Panc1 (cell line): ENCODE data around the gene ATP4A. TPM values are rescaled to one million over a fixed set of nuclear protein-coding genes. Genes with fewer than 3 reads are reported as not detected.

Experiments
- ATAC-seq: fragments of 200-7000 bp; cut with Tn5 transposase; 2 replicates; pipeline ENCODE4 v1.9.1; 2020; ENCODE audit warnings: mild to moderate bottlenecking, moderate library complexity
- BruUV-seq: library from RNA; stranded (reverse); fragments of 400-500 nt; replicated peaks from 2 replicates; lab custom pipeline; 2021; lab: Mats Ljungman, UMichigan
- CTCF ChIA-PET: fragments of 300-600 bp; sonication (Branson Sonifier 250); formaldehyde crosslinking; loops from one replicate; lab custom pipeline; 2022; ENCODE audit warnings: antibody characterized with exemption; lab: Charles Lee
- POLR2A ChIA-PET: fragments of 300-600 bp; sonication (Branson Sonifier 250); formaldehyde crosslinking; loops from one replicate; lab custom pipeline; 2022; ENCODE audit warnings: antibody characterized with exemption; lab: Charles Lee
- DNase-seq: peaks from one replicate; pipeline ENCODE4 v3.0.0-alpha.2; 2010; ENCODE audit warnings: low read depth, low spot score
- H3K27ac ChIP-seq: 2 replicates; pipeline ENCODE4 v1.5.1; 2011; ENCODE audit warnings: mild to moderate bottlenecking, low read length, inconsistent platforms
- H3K27me3 ChIP-seq: fragments of 200-500 bp; sonication (Bioruptor generic); 2 replicates; pipeline ENCODE4 v1.6.0; 2014; ENCODE audit warnings: low read length, inconsistent platforms; ENCODE audit not compliant: control insufficient read depth, insufficient read depth
- H3K36me3 ChIP-seq: fragments of 200-500 bp; sonication (Bioruptor generic); 2 replicates; pipeline ENCODE4 v1.5.1; 2014; ENCODE audit warnings: inconsistent platforms, mild to moderate bottlenecking, low read length, moderate library complexity; ENCODE audit not compliant: control insufficient read depth, insufficient read depth
- H3K4me1 ChIP-seq: 2 replicates; pipeline ENCODE4 v1.5.1; 2011; ENCODE audit warnings: inconsistent platforms, mild to moderate bottlenecking, low read length, moderate library complexity; ENCODE audit not compliant: control insufficient read depth, insufficient read depth
- H3K4me3 ChIP-seq, 2 experiments: 2 replicates each; pipeline ENCODE4 v1.5.1; 2011 to 2012; ENCODE audit warnings: low read depth in 2 of 2, low read length in 2 of 2, mild to moderate bottlenecking in 2 of 2, inconsistent platforms in 1 of 2, moderate library complexity in 1 of 2
- H3K9me3 ChIP-seq: fragments of 200-500 bp; sonication (Bioruptor generic); 2 replicates; pipeline ENCODE4 v1.5.1; 2014; ENCODE audit warnings: low read depth, mild to moderate bottlenecking, inconsistent platforms, low read length, moderate library complexity; ENCODE audit not compliant: control insufficient read depth, insufficient read depth
- POLR2AphosphoS5 ChIP-seq: IDR thresholded peaks from 2 replicates; pipeline ENCODE4 v1.6.1; 2012; ENCODE audit warnings: mild to moderate bottlenecking, low read depth, low read length, moderate library complexity
- SIN3A ChIP-seq: IDR thresholded peaks from 2 replicates; pipeline ENCODE4 v1.6.1; 2012; ENCODE audit warnings: low read depth, mild to moderate bottlenecking, low read length, moderate library complexity, borderline replicate concordance; ENCODE audit not compliant: insufficient read depth
- TCF7L2 ChIP-seq: IDR thresholded peaks from 2 replicates; pipeline ENCODE4 v1.6.1; 2011; ENCODE audit warnings: mild to moderate bottlenecking, low read depth, low read length, inconsistent platforms
- in situ Hi-C: cut with HindIII; loops from 2 replicates; pipeline ENCODE4 v1.10.0; 2016; ENCODE audit warnings: low sequenced_read_pairs, low pct_unique_long_range_greater_than_20kb
- intact Hi-C: fragments of 100-400 bp; cut with micrococcal nuclease; formaldehyde crosslinking; loops from one replicate; pipeline ENCODE4 v1.10.0; 2022; ENCODE audit not compliant: unreplicated experiment
- total RNA-seq: library from RNA; stranded (reverse); gene quantifications from one replicate; pipeline ENCODE4 v1.2.1, GENCODE V29; 2021; ENCODE audit not compliant: unreplicated experiment
- TF ChIP-seq, protein P1 (sequence below): fragments of 450-650 bp; IDR thresholded peaks from 2 replicates; pipeline ENCODE4 v1.5.1; 2017; ENCODE audit warnings: mild to moderate bottlenecking
- TF ChIP-seq, protein P2 (sequence below), 2 experiments: IDR thresholded peaks; 2 replicates each; pipeline ENCODE4 v1.6.1; 2011 to 2012; ENCODE audit warnings: low read depth in 2 of 2, control low read depth in 1 of 2, low read length in 1 of 2, mild to moderate bottlenecking in 1 of 2, moderate library complexity in 1 of 2; ENCODE audit not compliant: insufficient read depth in 1 of 2

Gene ATP4A
- total RNA-seq, 1 experiment from 2014 or later: not detected

DNA sequence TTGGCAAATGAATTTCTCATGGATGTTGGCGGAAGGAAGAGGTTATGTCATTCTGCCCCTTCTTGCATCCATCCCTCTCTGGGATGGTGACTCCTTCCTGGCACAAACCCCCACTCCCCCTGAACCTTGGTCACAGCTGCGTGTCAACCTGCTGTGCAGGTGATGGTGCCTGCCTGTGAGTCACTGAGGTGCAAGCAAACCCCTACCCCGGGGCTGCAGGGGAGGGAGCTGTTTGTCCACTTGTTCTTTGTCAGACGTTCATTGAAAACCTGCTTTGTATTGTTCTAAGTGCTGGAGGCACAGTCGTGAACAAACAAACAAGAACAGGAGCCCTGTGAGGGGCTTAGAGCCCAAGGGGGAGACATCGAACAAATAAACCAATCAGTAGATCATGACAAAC is 32.2 kb downstream of the ATP4A start:
- ATAC-seq (no peak), DNase-seq (no peak)
- Histone ChIP-seq H3K9me3 (no peaks in the 10 kb centered on the region), H3K36me3 (no peaks in the 10 kb centered on the region), H3K4me3 (no peak overlapping the region), H3K27me3 (no peaks in the 10 kb centered on the region), H3K27ac (no peak overlapping the region), H3K4me1 (peaks cover 4% of the 10 kb centered on the region; the same call in 1 of the 2 replicates)
- intact Hi-C loops (no loop called here), in situ Hi-C loops (no loop called here)
- CTCF ChIA-PET: no interaction called here
- POLR2A ChIA-PET: no interaction called here
- TF ChIP-seq SIN3A (no peak), TCF7L2 (no peak)
- TF ChIP-seq, protein P1, sequence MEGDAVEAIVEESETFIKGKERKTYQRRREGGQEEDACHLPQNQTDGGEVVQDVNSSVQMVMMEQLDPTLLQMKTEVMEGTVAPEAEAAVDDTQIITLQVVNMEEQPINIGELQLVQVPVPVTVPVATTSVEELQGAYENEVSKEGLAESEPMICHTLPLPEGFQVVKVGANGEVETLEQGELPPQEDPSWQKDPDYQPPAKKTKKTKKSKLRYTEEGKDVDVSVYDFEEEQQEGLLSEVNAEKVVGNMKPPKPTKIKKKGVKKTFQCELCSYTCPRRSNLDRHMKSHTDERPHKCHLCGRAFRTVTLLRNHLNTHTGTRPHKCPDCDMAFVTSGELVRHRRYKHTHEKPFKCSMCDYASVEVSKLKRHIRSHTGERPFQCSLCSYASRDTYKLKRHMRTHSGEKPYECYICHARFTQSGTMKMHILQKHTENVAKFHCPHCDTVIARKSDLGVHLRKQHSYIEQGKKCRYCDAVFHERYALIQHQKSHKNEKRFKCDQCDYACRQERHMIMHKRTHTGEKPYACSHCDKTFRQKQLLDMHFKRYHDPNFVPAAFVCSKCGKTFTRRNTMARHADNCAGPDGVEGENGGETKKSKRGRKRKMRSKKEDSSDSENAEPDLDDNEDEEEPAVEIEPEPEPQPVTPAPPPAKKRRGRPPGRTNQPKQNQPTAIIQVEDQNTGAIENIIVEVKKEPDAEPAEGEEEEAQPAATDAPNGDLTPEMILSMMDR: no peak
- no TSS peak for BruUV-seq

DNA sequence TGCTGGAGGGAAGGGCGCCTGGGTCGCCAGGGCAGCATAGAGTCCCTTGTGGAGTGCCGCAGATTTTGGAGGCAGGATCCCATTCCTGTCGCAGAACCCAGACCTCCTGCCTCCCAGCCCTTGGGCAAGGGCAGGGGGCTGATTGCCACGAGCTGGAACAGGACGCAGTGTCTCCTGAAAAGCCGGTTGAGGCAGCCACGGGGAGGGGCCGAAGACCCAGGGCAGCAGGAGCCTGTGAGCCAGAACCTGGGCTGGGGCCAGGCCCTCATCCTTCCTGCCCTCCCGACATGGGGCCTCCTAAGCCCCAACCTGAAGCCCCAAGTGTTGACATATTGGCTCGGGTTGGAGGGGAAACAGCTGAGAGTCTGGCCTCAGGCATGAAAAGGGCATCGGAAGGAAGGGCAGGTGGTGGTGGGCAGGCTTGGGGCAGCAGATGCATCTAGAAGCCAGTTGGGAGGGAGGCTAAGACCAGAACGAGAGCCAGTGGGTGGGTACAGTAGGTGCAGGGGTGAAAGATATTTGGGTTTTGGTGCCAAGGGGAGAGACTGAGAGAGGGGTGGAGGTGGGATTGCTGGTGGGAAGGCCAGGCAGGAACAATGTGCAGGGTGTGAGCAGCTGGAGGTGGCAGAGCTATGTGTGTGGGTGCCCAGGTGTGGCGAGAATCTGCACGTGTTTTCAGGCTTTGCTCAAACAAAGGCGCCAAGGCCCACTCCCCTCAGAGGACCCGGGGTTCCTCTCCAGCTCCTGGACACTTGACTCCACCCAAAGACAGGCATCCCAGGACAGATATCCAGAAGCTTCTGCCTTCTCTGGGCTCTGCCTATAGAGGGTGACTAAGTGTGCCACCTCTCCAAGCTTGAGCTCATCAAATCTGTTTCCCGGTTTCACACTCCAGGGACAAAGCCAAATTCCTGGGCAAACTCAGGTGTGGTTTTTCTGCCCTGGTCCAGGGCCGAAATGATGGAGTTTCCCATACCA is 33.9 kb downstream of the ATP4A start:
- ChIA-PET CTCF (no interaction called here), POLR2A (no interaction called here)
- no TSS peak for BruUV-seq
- no peak for TF ChIP-seq TCF7L2
- TF ChIP-seq, protein P1: no peak
- TF ChIP-seq, protein P2, sequence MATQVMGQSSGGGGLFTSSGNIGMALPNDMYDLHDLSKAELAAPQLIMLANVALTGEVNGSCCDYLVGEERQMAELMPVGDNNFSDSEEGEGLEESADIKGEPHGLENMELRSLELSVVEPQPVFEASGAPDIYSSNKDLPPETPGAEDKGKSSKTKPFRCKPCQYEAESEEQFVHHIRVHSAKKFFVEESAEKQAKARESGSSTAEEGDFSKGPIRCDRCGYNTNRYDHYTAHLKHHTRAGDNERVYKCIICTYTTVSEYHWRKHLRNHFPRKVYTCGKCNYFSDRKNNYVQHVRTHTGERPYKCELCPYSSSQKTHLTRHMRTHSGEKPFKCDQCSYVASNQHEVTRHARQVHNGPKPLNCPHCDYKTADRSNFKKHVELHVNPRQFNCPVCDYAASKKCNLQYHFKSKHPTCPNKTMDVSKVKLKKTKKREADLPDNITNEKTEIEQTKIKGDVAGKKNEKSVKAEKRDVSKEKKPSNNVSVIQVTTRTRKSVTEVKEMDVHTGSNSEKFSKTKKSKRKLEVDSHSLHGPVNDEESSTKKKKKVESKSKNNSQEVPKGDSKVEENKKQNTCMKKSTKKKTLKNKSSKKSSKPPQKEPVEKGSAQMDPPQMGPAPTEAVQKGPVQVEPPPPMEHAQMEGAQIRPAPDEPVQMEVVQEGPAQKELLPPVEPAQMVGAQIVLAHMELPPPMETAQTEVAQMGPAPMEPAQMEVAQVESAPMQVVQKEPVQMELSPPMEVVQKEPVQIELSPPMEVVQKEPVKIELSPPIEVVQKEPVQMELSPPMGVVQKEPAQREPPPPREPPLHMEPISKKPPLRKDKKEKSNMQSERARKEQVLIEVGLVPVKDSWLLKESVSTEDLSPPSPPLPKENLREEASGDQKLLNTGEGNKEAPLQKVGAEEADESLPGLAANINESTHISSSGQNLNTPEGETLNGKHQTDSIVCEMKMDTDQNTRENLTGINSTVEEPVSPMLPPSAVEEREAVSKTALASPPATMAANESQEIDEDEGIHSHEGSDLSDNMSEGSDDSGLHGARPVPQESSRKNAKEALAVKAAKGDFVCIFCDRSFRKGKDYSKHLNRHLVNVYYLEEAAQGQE (IDR thresholded peaks at IDR 0.05; ENCODE audit: insufficient read depth in 1 of 2, low read depth in 2 of 2, low read length in 1 of 2): no peak
- no peak for TF ChIP-seq POLR2AphosphoS5
- TF ChIP-seq SIN3A: no peak
- intact Hi-C loops (no loop called here), in situ Hi-C loops (no loop called here)
- H3K9me3 ChIP-seq: no peaks in the 10 kb centered on the region
- H3K4me3 ChIP-seq: no peak overlapping the region
- H3K27me3 ChIP-seq: no peaks in the 10 kb centered on the region
- no peak for DNase-seq
- H3K27ac ChIP-seq: no peak overlapping the region
- peaks cover 3% of the 10 kb centered on the region; the same call in 1 of the 2 replicates for H3K4me1 ChIP-seq
- H3K36me3 ChIP-seq: no peaks in the 10 kb centered on the region
- ATAC-seq: no peak
